Testis (tissue), 2 donors: ENCODE data around the gene ENTREP1.

Experiments used
- POLR2A ChIP-seq: fragments of 450-650 bp; IDR thresholded peaks from one replicate; pipeline ENCODE4 v1.6.1; 2017; ENCODE audit warnings: antibody characterized with exemption, mild to moderate bottlenecking, moderate library complexity
- TF ChIP-seq, protein P1 (sequence below), 3 experiments: fragments of 450-650 bp in 2 of 3; fragments of 200-600 bp in 1 of 3; sonication (generic) in 1 of 3; IDR thresholded peaks; one replicate each; pipeline ENCODE4 v1.5.1; 2016 to 2019; ENCODE audit warnings: antibody characterized with exemption in 3 of 3, mild to moderate bottlenecking in 2 of 3, moderate library complexity in 1 of 3

DNA sequence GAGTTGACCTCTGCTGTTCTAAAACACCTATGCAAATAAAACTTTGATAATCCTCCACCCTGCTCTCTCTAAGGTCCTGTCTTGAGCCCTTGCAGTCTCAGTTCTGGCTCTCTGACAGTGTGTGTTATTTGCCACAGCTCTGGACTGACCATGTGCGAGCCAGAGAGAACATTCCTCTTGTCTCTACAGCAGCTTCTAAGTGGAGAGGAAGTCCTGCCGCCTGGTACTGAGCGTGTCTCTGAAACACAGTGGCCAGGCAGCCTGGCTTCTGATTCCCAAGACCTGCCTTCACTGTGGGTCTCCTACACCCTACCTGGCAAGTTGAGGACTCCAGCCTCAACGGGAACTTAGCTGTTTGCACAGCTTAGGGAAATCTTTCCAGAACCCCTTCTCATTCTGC is 61.6 kb downstream of the ENTREP1 start:
- TF ChIP-seq, protein P1, sequence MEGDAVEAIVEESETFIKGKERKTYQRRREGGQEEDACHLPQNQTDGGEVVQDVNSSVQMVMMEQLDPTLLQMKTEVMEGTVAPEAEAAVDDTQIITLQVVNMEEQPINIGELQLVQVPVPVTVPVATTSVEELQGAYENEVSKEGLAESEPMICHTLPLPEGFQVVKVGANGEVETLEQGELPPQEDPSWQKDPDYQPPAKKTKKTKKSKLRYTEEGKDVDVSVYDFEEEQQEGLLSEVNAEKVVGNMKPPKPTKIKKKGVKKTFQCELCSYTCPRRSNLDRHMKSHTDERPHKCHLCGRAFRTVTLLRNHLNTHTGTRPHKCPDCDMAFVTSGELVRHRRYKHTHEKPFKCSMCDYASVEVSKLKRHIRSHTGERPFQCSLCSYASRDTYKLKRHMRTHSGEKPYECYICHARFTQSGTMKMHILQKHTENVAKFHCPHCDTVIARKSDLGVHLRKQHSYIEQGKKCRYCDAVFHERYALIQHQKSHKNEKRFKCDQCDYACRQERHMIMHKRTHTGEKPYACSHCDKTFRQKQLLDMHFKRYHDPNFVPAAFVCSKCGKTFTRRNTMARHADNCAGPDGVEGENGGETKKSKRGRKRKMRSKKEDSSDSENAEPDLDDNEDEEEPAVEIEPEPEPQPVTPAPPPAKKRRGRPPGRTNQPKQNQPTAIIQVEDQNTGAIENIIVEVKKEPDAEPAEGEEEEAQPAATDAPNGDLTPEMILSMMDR (IDR thresholded peaks at IDR 0.05), result no peak
- TF ChIP-seq POLR2A, result no peak
